Measurements from ENCODE around the gene FGD6.

DNA sequence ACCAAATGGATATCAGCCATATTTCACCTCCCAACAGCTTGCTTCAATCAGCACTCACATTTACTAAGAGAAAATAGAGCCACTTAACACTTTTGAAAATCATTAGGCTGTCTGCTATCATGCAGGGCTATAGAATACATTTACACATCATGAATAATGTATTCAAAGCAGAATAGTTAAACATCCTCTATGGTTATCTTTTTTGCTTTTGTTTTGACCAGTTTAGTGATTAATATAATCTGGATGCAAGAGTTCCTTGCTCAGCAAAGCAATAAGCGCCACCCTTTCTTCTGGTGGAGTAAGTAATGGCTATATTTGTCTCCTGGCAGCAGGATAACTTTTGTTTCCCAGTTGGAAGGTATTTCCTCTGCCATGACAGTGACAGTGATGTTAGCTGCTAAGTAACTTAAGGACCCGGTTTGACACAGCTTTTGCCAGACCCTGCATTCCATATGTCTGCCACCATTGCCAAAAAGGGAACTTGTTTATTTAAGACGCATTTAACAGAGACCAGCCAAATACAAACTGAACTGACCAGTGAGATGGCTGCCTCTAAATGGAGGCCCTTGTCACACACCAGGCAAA is 73.6 kb downstream of the FGD6 start:
- TF ChIP-seq POLR2AphosphoS5 (IDR thresholded peaks at IDR 0.05), result no peak
- TF ChIP-seq, protein P1, sequence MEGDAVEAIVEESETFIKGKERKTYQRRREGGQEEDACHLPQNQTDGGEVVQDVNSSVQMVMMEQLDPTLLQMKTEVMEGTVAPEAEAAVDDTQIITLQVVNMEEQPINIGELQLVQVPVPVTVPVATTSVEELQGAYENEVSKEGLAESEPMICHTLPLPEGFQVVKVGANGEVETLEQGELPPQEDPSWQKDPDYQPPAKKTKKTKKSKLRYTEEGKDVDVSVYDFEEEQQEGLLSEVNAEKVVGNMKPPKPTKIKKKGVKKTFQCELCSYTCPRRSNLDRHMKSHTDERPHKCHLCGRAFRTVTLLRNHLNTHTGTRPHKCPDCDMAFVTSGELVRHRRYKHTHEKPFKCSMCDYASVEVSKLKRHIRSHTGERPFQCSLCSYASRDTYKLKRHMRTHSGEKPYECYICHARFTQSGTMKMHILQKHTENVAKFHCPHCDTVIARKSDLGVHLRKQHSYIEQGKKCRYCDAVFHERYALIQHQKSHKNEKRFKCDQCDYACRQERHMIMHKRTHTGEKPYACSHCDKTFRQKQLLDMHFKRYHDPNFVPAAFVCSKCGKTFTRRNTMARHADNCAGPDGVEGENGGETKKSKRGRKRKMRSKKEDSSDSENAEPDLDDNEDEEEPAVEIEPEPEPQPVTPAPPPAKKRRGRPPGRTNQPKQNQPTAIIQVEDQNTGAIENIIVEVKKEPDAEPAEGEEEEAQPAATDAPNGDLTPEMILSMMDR (IDR thresholded peaks at IDR 0.05), result no peak

Data from breast epithelium (tissue), 3 donors.